GM21526 (cell line): ENCODE results near the gene JARID2.
"Not testable (repeated sequence)": the region's sequence is repeated elsewhere in the genome, so short reads cannot be mapped to it uniquely, and the experiment has no call there.

Source experiments
- ATAC-seq: cut with Tn5 transposase; IDR thresholded peaks from one replicate; pipeline ENCODE4 v1.9.1; 2021; ENCODE audit warnings: moderate library complexity; ENCODE audit not compliant: unreplicated experiment, low FRiP score

JARID2 gene

GRCh38 chr6:15409301-15410125 lies 163.6 kb downstream of the JARID2 start:
- ATAC-seq, result no peak

- ATAC-seq, result no peak
These were observed 164.2 kb downstream of the JARID2 start for GRCh38 chr6:15410126-15410391.

DNA sequence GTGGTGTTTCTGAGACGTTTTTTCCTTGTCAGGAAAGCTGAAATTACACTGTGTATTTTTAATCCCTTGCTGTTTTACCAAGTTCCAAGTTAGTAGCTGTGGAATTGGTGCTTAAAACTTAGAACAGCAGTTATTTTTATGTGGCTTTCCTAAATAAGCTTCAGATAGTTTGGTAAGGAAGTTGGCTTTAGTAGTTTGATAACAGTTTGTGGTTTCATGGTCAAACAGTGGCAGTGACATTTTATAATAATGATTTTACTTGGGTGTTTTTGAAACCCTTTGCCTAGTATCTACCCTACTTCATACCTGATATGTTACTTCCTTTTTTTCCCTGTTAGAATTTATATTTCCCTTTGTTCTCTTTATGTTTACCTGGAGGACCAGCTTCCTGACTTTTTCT lies 164.9 kb downstream of the JARID2 start:
- no peak for ATAC-seq

GRCh38 chr6:15411766-15412165 lies 165.9 kb downstream of the JARID2 start:
- ATAC-seq, result no peak

GRCh38 chr6:15412767-15413166 lies 166.9 kb downstream of the JARID2 start:
- ATAC-seq, result no peak

DNA sequence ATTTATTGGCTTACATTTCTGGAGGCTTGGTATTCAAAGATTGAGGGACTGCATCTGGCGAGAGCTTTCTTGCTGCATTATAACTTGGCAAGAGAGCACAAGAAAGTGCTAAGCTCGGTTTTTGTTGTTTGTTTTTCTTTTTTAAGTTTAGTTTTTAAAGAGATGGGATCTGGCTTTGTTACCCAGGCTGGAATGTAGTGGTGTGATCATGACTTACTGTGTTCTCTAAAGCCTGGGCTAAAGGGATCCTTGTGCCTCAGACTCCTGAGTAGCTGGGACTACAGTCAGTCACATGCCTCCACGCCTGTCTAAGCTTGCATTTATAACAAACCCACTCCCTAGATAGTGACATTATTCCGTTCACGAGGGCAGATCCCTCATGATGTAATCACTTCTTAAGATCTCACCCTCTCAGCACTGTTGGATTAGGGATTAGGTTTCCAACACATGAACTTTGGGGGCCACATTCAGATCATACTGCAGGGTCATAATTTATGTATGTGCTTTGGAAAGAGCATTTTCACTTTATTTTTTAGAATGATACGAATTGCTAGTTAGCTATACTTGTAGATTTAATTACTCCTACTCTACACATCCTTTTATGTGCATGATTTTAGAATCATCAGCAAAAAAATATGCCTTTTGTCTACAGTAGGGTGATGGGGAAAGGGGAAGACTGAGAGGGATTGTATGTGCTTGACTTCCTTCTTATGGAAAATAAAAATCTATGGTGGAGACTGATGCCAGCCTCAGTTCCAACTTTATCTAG lies 167.8 kb downstream of the JARID2 start:
- ATAC-seq, result no peak

- ATAC-seq, result no peak
These were observed 168.4 kb downstream of the JARID2 start for GRCh38 chr6:15414235-15414612.

GRCh38 chr6:15415622-15416021 lies 169.8 kb downstream of the JARID2 start:
- ATAC-seq, result not testable (repeated sequence)

DNA sequence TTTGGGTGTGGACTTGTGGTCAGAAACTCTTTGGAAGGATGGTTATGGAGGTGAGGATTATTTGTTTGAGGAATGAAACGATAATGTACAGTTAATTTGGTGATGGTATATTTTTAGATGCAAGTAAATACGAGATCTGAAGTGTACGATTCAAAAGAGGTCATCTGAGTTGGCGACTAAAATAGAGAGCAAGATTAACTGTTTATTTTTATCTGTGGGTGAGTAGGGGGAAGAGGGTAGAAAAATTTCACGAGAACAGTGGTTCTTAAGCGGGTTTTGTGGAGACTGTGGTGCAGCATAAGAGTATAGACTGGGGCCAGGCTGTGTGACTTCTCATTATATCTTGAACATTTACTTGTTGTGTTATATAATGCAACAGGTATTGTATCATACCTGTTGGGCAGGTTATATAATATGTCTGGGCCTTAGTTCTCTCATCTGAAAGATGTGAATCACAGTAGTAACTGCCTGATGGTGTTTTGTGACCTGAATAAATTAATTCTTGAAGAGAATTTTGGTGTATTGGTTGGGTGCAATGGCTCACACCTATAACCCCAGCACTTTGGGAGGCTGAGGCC lies 171.2 kb downstream of the JARID2 start:
- no peak for ATAC-seq

DNA sequence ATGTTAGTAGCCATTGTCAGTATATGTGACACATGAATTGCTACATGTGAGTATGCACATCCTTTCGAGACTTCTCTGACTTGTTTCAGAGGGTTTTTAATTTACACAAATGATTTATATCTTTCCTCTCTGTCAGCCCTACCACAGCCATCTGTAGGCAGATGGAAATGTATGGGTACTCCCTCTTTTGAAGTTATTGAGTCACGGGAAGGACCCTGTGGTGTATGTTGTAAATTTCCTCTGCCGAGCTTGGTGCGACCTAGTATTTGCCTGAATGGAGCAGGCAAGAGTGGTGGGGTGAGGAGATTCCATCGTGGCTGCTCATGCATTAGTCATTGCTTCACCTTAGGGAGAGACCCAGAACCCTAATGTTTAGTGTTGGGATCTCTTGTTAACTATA lies 171.9 kb downstream of the JARID2 start:
- no peak for ATAC-seq

- ATAC-seq, result no peak
These were observed 173.6 kb downstream of the JARID2 start for GRCh38 chr6:15419493-15419892.

GRCh38 chr6:15420959-15421438 lies 175.1 kb downstream of the JARID2 start:
- ATAC-seq, result peak; percentile 80

- no peak for ATAC-seq
These were observed 176.3 kb downstream of the JARID2 start for GRCh38 chr6:15421945-15422733.

- no peak for ATAC-seq
These were observed 177.6 kb downstream of the JARID2 start for GRCh38 chr6:15423286-15423993.

DNA sequence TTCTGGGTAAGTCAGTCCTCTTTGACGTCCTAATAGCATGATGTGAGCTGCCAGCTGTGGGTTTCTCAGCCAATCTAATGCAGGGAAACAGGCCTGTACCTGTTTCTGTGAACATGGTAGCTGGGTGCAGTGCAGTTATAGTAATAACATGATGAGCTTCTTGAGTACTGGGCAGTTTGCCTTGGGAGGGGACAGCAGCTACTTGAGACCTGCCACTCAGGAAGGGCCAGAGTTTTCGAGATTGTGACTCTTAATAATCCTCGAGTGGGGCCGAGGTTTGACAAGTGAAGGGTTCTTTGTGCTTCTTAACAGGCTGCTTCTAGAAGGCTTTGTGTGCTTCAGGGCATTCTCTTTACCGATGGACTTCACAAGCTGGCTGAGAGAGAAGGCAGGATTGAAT lies 180.1 kb downstream of the JARID2 start:
- no peak for ATAC-seq

DNA sequence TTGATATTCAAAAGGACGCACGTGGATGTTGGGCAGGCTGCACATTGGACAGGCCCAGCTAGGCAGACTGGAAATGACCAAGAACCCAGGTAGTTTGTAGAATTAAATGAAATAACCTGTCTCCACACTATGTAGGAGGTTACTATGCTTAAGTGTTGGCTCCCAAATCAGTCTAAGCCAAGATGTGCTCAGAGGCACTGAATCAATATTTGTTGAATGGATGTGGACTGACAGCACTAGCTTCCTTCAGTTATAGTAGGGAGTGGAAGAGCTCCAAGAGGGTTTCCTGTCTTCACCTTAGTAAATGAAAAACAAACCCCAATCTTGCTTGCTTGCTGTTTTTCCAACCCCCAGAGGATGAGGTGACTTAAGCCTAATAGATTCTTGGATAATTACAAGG lies 180.5 kb downstream of the JARID2 start:
- no peak for ATAC-seq

DNA sequence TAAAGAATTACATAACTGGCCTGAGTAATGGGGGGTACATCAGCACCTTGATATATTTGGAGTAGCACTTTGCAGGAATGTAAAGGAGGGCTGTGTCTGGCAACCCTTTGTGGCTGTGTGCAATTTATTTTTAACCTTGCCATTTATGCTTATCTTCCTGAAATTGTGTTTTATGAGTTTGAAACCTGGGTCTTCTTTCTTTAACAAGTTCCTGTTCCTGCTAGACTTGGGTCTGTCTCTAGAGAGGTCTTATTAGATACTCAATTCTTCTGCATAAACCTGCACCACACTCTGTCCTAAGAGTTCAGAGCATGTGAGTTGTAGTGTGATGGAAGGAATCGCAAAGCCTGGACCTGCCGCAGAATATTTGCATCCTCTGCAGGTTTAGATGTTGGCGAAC lies 181.0 kb downstream of the JARID2 start:
- no peak for ATAC-seq

DNA sequence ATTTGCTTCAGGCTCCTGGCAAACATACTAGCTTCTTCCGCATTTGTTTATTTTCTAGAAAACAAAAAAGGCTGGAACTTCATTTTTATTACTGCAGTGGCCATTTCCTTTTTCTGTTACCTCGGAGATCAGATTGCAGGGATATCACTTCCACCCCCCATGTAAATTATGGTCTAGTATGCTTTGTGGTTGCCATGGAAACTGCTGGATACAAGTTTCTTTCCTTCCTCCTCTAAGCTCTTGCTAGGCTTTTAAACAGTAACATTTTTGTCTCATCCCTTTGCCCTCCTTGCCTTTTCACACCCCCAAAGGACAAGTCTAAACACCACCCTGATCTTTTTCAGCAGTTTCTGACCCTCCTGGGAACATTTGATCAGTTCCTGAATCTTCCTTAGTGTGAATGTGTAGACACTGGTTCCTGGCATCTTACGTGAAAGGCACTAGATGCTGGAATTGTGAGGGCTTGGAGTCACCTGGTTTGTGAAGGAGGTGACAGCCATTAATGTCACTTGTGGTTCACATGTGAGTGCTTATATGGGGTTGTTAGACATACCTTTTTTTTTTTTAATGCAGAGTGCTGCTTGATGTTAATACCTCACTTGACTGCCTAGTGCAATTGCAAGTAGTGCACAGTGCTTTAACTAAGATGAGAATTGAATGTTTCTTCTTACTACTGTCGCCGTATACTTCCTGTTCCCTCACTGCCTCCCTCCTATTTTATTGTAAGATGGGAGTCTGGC lies 181.6 kb downstream of the JARID2 start:
- ATAC-seq, result no peak
